Umbilical cord (tissue), 2 donors: Measurements from ENCODE around the gene RBM18. TPM values are rescaled to one million over a fixed set of nuclear protein-coding genes. Genes with fewer than 3 reads are reported as not detected.

Experiments
- DNase-seq: peaks from one replicate; pipeline ENCODE4 v3.0.0-alpha.2; 2015; ENCODE audit warnings: low spot score
- total RNA-seq: library from RNA; depleted of rRNA; stranded (reverse); fragments of >200 nt; gene quantifications from one replicate; pipeline ENCODE4 v1.2.3, GENCODE V29; 2014; ENCODE audit warnings: low replicate concordance; ENCODE audit not compliant: insufficient read depth

RBM18 gene
- total RNA-seq, 1 donor from 2014 or later: 28.6 TPM

DNA sequence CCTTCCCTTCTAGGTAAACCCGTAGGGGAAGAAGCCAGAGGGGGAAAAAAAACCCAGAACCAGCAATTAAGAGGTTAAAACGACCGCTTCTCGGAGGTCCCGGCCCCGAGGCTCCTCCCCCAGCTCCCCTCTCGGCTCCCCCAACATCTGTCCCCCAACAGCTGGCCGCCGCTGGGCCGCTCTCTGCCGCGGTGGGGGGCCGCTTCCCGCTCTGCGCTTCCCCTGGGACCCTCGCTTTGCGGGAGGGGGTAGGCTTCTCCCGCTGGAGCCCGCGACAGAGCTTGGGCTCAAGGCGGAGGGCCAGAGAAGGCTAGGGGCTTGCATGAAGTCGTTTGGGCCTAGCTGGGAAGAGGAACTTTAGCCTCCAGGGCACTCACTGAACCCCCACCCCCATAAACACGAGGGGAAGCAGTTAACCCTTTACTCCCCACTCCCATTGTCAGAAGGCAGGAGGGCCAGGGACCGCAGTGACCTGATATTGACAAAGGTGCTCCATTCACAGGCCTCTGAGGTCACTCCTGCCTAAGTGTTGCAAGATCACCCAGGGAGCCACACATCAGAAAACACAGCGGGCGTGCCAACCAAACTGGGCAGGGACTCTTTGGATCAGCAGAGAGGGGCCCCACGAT, 43.3 kb downstream of the RBM18 start:
- no peak for DNase-seq

DNA sequence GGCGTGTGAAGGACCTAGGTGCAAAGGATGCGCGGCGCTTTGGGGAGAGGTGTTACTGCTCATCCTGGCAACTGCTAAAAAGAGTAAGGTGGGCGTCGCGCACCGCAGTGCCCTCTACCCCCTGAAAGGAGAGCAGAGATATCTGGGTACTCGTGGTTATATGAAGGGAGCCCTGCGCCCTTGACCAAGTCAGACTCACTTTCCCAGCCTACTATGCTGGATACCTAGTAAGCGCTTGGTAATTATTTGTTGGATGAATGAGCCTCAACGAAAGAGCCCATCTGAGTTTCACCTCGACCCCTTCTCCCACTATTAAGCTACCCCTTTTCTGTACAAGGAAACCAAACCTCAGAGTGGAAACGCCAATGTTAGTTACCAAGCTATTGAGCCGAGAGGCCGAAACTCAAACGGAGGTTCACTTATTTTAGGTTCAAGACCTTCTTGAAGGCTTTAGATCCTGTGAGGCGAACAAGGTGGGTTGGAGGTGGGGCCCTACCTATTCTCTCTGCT, 43.9 kb downstream of the RBM18 start:
- no peak for DNase-seq

DNA sequence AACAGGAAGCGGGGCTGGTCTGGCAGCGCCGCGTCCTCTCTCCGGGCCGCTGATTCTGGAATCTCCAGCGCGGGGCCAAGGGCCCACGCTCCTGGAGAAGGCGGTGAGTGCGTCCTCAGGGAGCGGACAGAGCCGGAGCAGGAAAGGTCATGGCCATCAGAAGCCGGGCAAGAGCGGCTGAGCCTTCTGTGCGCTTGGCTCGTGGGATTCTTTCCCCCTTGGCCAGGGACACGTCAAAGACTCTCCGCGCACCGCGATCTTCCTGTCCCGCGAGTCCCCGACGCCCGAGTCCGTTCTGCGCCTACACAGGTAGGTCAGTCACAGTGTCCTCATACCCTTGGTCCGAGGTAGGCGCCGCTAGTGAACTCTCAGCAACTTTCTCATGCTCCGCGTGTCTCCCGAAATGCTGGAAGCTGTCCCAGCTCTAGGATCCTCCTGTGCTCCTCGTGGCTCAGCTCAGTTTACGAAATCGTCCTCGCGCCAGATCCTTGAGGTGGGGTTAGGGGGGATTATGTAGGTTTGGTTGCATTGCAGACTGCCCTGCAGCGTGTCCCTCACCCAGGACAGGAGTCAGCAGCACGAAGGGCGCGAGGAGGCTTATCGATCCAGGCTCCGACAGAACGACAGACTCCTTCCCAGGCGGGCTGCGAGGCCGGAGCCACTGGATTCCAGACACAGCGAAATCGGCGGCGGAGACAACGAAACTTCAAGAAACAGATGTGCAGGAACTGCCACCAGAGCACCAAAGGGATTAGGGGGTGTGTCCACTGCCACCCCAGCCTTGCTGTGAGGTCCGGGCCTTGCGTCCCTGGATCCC, 44.6 kb downstream of the RBM18 start:
- DNase-seq: peak; percentile 38

DNA sequence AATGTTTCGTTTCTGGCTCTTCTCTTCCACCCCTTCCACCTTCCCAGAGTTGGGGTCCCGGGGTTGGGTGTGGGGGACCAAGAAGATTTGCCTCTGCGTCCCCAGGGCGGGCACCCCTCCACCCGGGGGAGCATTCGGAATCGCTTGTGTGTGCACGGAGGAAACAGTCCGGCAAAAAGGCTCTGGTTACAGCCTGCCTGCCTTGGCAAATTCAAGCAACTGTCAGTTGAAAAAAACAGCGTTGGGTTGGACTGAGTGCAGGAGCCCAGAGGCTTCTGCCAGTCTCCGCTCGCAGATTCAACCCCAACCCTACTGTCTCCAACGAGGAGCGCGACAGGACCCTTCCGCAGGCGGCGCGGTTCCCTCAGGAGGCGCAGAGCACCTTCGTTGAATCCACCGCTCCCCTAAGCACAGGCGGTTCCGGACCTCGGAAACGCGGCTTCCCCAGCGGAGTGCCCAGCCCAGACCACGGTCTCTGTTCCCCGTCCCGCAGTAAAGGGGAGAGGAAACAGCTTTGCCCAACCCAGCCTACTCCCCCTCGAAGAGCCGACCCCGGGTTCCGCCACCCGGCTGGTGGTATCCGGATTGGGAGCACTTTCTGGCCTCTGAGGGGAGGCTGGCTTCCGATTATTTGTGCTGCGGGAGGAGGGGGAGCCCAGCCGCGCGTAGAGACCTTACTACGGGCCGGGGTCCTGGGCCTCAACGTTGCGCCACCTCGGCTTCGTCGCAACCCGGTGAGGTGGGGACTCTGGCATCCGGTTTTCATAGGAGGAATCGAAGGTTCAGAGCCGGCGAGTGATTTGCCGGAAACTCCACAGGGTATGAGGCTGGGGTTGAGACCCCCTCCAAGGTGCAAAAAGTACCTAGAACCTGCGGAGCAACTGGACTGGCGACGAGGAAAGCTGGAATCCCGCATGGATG, 45.4 kb downstream of the RBM18 start:
- no peak for DNase-seq

DNA sequence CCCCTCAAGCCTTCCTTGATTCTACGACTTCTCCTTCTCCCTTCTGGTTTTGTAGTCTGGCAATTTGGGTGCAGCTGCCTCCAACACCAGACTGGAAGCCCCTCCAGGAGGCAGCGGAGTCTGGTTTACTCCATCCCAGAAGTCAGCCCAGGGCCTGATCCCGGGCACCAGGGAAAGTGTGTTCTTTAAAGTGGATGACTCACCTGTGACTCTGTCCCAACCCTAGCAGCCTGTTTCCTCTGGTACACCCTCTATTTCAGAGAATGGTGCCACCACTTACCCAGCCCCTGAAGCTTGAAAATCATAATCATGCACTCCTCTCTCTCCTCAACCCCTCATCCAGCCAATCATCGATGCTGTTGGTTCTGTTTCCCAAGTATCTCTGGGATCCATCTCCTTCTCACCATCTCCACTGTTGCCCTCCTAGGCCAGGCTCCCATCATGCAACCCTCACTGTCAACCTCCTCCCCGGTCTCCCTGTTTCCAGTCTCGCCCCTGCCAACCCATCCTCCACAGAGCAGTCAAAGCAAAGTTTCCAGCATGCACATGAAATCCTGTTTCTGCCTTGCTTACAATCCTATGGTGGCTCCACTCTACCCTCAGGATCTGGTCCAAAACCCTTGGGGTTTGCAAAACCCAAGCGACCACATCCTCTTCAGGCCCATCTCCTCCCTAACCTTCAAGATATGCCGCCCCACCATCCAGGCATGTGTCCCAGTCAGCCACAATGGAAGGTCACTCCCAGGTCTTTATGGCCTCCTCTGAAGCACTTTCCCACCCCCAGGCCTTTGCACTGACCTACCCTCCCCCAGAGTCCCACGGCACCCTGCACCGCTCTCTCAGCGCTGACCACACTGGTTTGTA, 46.3 kb downstream of the RBM18 start:
- no peak for DNase-seq

DNA sequence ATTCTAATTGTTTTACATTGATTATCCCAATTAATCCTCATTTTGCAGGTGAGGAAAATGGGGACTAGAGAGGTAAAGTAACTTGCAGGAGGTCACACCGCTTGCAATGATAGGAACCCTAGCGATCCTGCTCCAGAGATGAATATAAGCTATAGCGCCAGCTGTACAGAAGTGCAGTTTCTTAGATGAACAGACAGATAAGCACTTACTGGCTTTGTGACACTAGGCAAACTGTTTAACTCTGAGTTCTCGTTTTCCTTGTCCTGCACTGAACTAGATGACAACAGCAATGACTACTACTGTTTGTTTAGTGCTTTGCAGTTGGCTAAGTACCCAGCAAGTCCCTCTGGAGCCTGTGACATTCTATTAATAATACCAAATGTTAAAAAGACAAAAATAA, 47.0 kb downstream of the RBM18 start:
- no peak for DNase-seq

DNA sequence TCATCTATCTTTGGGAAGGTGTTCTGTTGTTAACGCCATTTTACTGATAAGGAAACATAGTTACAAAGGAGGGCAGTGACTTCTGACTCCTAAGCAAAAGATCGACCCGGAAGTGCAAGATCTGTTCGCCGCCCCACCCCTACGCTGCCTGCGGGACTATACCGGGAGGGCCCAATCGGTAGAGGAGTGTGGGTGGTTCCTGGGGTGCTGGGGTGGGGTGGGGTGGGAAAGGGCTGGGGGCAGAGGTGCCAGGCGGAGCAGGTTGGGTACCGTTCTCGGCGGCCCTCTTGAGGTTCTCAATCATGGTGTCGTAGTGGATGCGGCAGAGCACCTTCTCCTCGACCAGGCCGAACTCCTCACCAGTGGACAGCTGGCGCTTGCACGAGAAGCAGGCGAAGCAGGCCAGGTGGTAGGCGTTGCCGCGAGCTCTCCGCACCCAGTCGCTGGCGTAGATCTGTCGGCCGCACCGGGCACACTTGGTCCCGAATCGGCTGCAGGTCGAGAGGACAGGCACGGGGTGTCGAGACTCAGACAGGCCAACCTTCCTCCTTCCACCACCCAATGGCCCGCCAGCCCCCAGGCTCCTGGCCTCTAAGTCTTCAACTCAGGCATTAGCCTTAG, 47.7 kb downstream of the RBM18 start:
- no peak for DNase-seq

DNA sequence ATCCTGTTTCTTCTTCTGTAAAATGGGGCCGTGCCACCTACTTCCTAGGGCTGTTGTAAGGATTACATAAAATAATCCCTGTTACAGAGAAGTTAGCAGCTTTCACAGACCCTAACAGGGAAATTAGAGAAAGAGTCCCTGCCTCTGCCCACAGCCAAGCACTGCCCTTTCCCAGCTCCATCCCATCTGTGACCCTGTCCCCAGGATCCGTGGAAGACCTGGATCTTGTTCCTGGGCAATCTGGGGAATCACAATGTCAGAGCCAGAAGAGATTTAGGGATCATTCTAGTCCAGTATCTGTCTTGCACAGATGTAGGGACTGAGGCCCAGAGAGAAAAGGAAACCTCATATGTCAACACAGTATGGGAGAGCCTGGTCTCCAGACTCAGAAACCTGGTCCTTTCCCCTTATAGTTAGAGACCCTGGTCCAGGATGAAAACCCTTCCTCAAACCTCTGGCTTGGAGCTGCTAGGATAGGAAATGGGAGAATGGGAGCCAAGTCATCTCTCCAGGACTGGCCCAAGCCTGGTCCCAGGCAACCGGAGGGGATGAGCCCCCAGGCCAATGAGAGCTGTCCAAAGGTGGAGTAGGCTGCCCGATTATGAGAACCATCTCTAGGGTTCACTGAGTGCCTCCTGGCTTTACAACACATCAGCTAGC, 48.4 kb downstream of the RBM18 start:
- DNase-seq: no peak

DNA sequence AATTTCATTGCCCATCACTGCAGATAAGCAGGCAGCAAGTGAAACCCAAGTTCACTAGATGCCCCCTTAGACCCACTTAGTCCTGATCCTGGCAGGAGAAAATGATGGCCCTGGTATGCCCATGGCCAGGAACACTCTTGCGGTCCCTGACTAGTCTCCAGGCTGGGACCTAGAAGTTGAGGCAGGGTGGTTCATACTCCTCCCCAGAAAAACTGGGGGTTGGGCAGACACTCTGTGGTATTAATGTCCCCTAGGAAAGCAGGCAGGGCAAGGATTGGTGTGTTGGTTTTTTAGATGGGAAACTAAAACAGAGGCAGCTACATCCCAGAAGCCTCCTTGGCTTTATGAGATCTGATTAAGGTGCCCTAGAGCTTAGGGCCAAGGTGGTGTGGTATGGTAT, 49.0 kb downstream of the RBM18 start:
- DNase-seq: no peak

DNA sequence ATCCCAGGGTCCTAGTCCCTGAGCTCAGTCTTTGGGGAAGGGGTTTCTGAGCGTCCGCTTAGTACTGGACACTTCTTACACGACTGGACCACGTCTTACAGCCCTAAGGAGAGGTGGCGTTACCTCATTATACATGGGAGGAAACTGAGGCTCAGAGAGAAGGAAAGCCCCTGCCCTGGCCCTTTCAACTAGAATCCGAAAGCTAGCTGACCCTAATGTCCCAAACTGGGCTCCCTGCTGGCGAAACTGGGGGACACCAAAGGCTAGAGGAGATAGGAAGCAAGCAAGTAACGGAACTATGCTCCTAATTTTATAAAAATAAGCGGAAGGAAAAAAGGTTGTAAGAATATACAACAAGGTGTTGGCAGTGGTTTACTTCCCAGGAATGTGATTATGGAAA, 50.1 kb downstream of the RBM18 start:
- DNase-seq: no peak

DNA sequence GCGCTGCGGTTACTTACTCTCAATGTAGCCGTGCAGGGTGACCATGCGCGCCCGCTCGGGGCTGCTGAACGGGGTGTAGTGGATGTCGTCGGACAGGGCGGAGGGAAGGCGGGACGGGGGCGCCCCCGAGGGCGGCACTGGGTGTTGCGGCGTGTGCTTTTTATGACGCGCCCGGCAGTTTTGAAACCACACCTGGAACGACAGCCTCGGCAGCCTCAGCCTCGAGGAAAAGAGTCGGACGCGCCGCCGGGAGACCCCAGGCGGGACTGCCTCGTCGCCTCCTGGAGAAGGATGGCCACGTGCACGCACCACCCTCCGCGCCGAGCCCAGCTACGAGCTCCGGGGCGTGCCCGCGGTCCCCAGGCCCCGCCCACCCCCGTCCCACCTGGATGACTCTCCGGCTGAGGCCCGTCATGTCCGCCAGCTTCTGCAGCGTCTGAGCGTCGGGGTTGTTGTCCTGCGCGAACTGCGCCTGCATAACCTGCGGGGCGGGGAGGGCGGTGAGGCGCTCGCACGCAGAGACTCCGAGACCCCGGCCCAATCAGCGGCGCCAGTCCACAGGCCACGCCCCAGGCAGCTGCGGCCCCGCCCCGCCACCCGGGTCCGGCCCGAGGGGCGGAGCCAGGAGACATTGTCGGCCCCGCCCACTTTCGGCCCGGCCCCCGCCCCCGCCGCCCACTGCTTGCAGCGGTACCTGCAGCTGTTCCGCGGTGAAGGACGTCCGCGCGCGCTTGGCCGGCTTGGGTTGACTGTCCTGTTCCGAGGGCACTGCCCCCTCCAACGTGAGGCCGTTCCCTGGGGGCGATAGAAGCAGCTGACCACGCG, 50.8 kb downstream of the RBM18 start:
- DNase-seq: peak; percentile 16

DNA sequence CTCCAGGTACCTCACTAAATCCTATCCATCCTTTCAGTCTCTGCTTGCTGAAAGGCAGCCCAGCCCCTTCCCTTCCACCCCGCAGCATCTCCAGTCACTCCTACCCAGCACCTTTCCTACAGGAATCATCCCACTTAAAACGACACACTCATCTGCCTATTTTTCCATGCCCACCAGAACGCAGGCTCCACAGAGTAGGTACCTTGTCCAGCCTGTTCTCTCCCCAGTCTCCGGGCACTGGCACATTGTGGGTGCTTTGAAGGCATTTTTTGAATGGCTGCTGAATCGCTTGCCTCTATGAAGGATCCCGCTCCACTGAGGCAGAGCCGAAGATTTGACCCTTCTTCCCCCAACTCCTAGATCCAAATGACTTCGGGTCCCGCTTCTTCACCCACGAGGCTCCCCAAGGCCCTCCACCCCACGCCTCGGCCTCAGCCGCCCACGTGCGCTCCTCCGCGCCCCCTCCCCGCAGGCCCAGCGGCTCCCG, 51.5 kb downstream of the RBM18 start:
- DNase-seq: no peak

DNA sequence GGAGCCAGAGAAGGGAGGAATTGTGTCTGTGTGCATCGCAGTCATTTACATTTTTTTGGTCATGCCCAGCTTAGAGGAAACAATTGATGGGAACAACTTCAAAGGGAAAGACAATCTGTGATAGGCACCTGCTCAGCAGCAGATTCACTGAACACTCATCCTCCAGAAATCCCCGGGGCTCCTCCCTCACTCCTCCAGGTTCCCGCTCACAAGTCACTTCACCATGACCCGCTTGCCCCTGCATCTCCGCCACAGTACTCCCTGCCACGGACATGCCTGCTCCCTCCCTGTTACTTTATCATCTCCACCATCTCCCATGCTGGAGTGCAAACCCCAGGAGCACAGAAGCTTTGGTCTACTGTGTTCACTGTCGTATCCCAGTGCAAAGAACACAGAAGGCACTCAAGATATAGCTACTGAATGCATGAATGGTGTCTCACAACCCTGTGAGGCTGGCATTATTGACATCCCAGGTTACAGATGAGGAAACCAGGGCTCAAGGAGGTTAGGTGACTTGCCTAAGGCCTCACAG, 52.1 kb downstream of the RBM18 start:
- no peak for DNase-seq

DNA sequence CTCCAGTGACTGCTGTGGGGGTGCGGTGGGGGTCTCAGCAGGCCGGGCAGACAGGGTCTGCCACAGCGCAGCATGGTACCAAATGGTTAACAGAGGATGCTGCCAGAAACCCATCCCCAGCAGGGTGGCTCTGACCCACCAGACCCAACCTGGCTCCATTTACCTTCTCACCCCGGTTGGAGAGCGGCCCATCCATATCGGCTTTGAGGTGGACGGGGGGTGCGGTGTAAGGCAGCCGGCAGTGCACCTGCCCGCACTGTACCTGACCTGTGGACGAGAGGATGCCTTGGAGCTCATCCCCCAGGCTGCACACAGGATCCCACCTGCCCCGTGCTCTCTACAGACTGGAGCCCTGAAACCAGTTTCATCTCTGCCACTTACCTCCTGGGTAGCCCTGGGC, 55.2 kb downstream of the RBM18 start:
- no peak for DNase-seq

DNA sequence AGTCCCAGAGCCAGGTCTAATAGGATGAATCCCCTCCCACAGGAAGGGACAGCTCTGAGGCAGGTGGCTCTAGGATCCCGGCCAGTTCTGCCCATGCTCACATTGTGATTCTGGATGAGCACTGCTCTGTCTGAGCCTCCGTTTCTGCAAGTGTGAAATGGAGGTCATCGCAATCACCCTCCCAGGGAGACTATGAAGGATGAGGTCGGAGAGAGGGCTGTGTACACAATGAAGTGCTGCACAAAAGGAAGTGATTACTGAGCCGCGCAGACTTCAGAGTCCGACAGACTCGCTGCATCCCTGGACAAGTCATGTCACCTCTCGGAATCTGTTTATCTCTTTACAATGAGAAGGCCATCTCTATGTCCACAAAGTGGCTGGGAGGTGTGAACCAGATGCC, 57.5 kb downstream of the RBM18 start:
- DNase-seq: no peak

DNA sequence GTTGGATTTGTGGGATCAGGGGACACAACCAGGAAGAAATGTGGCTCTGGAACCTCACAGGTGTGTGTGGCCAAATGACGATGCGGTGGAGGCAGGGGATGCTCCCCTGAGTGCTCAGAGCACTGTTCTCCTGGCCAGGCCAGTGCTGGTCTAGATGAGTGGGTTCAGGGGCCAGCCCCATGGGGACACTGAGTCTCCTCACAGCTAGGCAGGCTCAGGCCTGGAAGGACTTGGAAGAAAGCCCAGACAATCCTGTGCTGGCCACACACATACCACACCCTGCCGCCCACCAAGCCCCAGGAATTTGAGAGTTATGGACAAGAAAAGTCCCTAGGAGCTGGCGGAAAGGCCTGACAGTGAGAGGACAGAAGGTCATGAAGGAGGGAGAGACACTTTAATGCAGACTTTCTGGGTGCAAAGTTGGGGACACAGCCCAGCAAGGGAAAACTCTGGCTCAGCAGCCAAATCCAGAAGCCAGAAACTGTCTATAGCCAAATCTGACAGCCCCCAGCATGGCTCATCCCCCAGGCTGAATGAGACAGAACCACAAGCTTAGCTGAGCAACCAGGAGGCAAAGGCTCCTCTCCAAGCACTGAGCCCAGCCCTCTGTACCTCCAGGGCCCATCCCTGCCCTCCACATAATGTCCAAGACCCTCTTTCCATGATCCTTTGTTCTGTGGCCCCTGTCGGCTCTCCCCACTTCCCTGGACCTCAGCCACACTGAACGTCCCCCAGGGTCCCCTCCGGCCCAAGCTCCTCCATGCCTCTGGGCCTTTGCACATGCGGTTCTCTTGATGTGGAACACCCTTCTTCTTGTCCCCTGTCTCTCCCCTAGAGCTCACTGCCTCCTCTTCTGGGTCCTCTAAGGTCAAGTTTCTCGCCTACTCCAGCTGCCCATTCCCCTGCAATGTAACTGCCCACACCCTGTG, 58.3 kb downstream of the RBM18 start:
- DNase-seq: no peak

DNA sequence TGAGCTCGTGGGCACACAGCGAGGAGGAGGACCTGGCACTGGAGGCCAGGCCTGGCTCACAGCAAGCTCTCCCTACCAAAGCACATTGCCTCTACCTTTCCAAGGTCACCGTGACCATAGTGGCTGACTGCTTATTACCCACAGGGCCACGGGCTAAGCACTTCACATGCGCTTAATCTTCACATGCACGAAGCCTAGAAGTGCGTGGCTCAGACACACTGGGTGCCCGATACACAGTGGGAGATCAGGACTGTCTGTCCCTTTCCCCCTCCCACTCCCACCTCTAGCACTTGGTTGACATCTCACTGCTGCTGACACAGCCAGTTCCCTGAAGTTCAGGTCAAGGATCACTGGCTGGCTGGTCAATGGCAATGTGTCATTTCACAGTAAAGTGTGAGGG, 59.5 kb downstream of the RBM18 start:
- DNase-seq: no peak

DNA sequence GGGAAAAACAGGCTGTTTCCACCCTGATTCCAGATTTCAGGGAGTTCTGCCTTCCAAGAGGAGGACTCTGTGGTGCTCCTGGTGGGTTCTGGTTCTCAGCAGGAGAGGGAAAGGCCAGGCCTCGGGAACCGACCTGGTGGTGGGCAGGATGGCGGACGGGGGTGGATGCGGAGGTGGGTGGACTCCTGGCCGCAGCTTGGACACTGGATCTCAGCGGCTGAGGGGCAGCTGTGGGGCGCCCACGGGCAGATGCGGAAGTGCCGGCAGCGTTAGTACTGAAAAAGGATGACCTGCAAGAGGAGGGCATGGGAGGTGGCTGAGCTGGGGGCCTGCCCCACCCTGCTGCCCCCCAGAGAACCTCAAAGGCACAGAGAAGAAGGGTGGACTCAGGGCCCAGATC, 60.1 kb downstream of the RBM18 start:
- DNase-seq: no peak
